NCI-H1436 (cell line): Measurements from ENCODE around the gene TMEM186.
"Not testable (repeated sequence)": the region's sequence is repeated elsewhere in the genome, so short reads cannot be mapped to it uniquely, and the experiment has no call there.

Experiments used
- DNase-seq: peaks from one replicate; lab custom pipeline; 2025; lab: John Stamatoyannopoulos, UW

Gene TMEM186, protein sequence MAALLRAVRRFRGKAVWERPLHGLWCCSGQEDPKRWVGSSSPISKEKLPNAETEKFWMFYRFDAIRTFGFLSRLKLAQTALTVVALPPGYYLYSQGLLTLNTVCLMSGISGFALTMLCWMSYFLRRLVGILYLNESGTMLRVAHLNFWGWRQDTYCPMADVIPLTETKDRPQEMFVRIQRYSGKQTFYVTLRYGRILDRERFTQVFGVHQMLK

DNA sequence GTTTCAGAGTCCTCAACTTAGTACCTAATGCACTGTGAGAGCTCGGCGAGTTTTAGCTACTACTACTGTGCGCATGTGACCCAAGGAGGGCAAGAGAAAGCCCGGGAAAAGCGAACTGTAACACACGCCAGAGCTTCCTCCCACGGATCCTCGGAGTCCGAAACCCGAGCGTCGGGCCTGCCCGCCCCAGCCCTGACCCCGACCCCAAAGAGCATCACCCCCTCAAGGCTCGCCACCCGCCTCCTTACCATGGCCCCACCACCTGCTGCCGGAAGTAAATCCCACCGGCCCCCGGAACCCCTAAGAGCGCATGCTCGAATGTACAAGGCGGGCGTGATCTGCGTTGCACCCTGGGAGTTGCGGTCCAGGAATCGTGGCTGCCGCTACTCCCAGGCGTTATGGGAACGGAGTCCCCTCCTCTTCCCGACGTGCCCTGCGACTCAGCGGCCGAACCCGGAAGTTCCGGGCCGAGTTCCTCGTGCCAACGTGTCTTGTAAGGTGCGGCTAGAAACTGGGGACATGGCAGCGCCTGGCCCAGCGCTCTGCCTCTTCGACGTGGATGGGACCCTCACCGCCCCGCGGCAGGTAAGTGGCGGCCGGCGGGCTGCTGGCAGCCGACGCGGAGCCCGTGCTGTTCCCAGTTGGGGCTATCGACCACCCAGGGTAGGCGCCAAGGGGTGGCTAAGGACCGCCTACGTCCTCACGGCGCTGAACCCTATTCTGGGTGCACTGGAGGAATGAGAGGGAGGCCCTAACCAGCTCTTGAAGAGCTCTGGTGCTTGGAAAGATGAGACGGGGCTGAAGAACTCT, at the start of gene TMEM186, which contains the start of gene PMM2:
TMEM186 (minus strand) TSS at position 276 of the 810 bp plus-strand sequence; CDS start at position 251, 25 bp downstream.
PMM2 (plus strand) TSS at position 476 of the 810 bp plus-strand sequence; CDS start at position 520, 44 bp downstream.
- DNase-seq = peak; percentile 96

DNA sequence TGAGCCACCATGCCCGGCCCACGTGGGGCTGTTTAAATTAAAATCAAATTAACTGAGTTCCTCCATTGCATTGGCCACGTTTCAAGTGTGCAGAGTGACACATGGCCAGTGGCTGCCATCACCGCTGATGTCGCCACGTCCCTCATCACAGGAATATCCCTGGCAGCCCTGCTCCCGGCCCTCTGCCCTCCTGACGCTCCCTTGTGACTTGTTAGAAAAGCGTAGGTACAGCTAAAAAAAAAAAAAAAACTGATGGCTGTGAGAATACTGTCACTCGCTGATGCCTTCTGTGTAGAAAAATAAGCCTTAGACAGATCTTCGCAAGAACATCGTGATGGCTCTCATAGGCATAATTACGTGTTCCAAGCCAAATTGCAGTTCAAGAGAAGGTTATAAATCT, 49.7 kb upstream of the TMEM186 start:
- DNase-seq = no peak

DNA sequence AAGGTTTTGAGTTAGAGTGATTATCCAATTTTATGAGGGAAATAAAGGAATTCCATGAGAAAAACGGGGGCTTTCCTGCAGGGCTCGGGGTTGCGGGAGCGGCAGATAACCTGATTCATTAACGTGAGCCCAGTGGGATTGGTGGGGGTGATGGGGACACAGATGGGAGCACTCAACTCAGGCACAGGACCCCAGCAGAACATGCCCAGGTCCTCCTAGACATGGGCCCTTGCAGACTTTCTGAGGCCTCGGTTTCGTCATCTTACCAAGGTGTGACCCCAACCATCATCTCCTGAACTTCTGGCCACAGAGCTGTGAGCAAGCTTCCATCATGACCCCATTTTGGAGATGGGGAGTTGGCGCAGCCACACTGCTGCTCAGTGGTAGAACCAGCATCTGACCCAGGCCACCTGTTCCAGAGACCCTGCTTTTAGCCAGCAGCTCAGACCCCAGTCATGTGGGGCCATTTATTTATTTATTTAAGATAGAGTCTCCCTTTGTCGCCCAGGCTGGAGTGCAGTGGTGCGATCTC, 49.0 kb upstream of the TMEM186 start:
- DNase-seq = no peak

DNA sequence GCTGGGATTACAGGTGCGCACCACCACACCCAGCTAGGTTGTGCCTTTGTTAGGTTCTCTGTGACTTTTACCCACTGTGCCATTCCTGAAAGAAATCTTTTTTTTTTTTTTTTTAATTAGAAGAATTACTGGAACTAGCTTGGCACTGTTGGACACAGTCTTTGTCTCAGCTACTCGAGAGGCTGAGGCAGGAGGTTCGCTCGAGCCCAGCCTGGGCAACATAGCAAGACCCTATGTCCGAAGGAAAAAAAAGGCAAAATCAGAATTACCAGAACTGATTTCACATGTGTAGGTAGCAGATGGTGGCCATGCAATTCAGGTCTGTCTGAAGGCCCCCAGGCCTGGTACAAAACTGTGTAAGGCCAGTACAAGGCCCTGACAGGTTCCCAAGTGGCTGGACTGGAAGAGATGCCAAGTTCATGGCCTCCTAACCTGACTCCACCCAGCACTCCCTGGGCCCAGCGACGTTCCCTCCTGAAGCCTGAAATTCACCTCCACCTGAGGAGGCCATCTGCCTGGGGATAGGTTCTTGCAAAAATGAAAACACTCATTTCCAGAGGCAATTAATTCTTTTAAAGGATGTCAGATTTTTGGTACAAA, 48.4 kb upstream of the TMEM186 start:
- no peak for DNase-seq

DNA sequence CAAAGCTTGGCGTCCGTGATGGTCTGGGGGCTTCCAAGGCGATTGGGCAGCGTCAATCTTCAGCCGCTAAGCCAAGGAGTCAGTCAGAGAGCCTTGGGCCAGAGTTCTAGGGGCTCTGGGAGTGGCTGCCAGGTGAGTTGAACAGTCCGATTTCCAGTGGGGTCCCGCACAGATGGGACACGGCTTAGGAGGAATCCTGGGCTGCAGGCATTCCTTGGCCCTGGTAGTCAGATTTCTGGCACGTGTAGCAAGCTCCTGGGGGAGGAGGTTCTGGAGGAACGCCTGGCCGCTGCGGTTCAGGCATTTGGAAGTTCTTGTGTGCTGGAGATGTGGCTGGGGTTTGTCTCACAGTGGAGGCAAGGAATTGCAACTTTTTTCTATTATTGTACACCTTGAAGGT, 45.9 kb upstream of the TMEM186 start:
- not testable (repeated sequence) for DNase-seq

DNA sequence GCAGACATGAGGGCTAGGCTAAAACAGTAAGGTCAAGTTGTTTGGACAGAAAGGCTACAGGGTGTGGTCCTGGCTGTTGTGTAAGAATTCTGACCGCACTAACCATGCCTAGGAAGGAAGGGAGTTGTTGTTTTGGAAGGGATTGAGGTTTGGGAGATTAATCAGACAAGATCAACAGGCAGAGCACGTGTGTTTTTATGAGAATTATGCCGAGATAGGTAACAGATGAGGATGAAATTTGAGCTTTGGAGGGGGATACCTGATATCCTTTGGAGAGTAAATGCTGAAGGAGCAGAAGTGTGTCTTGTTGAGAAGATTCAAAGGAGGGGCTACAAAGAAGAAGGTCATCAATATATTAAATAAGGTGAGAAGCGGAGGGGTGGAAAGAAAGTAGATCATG, 44.6 kb upstream of the TMEM186 start:
- not testable (repeated sequence) for DNase-seq

DNA sequence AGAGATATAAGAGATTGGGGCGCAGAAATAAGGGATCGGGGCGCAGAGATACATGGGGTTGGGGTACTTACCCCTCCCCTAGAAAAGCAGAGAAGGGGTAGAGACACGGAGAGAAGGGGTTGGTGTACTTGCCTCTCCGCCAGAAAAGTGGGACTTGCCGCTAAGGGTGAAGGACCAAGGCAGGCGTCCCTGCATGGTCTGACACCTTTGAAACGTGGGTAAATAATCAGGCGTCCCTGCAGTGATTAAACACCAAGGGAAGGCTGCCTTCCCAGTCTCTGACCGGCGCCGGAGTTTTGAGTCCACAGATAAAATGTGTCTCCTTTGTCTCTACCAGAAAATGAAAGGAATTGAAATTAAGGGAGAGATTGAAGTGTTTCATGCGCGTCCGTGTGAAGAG, 40.2 kb upstream of the TMEM186 start:
- DNase-seq = not testable (repeated sequence)

DNA sequence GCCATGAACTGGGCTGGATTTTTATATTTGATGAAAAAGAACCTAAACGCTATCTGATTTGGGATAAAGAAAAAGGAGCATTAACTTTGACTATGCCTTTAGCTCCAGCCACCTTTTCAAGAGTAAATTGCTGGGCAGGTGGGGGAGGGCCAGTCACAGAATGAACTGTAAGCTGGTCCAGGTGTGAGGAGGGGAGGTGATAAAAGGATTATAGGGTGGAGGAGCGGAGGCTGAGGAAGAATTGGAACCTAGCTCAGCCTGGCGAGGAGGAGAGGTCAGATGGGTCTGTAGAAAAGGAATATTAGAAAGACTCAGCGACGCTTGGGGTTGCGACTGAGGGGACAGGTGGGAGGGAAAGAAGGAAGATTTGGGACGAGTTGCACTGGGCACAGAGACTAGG, 39.4 kb upstream of the TMEM186 start:
- not testable (repeated sequence) for DNase-seq

DNA sequence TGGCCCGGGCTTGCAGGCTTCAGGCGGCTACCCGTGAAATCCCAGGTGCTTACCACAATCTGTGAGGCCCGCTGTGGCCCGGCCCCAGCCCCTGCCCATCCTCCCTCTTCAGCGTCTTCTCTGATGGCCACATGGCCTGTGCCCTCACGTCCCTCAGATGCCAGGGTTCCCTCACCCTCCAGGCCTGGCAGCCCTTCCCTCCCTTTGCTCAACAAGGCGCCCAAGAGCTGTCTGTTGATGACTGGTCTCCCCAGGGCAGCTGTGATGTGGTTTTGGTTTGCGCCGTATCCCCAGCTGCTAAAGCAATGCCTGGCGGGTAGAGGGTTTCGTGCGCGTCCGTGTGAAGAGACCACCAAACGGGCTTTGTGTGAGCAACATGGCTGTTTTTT, 35.3 kb upstream of the TMEM186 start:
- DNase-seq = no peak

DNA sequence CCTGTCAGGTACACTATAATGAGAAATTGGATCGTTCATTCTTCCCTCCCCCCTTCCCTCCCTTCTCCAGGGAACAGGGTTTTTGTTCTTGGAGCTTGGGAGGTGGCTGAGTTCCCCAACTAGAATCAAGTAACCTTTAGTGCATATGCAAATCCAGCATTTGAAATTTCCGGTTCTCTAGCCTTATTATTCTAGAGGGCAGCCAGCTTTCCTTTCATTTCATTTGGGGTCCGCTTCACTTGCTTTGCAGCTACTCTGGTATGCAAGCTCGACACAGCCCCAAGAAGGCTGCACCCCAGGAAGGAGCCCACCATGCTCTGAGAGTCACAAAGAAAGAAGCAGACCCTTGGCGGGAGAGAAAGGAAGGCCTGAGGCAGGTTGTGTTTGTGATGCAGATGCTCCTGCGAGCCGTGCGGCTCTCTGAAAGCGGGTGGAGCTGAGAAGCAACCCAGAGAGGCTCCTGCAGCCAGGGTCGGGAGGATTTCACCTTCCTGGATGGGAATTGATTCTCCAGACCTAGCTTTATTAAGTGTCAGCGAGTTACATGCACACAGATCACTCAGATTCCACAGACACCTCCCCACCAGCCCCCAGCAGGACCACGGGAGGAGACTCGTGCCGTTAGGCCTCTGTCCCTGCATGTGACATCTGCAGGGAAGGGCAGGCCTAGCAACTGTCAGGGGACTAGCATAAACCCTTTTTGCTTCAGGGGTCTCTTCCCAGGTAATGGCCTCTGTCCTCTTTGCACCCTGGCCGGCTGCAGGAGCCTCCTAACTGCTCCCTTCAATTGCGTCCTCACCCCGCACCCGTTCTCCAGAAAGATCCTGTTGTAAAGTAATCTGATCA, 34.7 kb upstream of the TMEM186 start:
- DNase-seq = no peak

DNA sequence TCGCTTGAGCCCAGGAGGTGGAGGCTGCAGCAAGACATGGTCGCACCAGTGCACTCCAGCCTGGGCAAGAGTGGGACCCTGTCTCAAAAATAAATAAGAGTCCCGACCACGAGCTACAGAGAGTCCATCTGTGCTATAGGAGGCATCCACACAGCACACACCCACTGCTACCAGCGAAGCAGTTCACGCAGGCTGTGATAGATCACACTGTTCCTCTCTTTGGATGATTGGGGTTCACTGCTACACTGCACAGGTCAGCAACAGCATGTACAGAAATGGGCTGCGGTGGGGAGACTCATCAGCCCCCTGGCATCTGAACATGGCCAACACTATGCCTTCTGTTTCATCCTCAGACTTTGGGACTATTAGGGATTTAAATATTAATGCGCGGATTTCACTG, 34.0 kb upstream of the TMEM186 start:
- no peak for DNase-seq

DNA sequence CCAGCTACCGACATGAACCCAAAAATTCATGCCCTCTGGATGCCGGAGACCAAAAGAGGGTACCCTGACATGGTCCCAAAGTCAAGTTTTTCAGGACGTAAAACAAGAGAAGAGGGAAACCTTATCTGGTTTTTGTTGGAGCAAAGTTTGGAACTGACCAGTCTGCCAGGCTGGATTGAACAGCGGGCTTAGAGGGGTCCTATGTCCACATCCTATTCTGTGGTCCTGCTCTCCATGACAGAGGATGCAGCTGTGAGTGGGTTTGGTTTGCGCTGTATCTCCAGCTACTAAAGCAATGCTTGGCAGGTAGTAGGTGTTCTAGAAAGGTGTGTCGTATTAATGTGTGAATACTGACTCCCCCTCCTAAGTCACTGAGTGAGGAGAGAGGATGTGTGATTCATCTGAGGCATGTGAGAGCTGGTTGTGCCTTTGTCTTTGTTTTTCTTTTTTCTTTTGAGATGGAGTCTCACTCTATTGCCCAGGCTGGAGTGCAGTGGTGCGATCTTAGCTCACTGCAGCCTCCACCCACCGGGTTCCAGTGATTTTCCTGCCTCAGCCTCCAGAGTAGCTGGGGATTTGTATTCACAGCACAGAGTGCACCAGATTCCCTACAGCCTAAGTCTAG, 31.2 kb upstream of the TMEM186 start:
- no peak for DNase-seq

DNA sequence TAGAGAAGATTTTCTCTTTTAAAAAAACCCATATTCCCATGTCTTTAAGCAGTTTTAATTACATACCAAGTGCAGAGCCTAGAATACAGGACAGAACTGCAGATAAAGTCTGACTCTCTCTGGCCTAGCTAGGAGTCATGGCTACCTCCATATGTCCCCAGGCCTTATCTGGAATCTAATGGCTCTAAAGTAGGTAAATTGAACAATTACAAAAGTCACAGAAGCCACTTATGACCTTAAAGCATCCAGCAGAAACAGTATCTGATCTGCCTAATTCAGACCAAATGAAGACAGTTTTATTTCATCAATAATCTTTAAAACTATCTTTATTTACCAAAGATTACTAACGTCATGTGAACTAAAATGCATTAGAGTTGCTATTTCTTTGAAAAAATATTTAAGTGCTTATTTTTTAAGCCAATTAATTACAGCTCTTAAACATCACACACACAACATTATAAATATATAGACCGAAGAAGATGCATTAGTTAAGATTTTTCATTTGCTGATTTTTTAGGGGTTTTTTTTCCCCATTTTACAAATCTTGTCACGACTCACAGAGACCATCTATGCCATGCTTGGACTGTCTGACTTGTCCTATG, 28.9 kb upstream of the TMEM186 start:
- no peak for DNase-seq

DNA sequence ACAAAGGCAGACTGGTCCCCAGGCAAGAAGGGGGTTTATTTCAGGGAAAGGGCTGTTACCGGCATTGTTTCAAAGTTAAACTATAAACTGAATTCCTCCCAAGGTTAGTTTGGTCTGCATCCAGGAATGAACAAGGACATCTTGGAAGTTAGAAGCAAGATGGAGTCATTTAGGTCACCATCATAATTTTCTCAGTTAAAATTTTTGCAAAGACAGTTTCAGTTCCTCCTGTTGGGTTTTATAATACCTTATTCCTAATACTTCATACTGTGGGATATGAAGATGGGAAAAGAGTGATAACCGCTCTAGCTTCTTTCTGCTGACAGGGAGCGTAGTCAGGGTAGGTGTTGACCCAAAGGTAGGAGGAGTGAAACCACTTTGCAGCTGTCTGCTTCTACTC, 25.0 kb upstream of the TMEM186 start:
- DNase-seq = no peak

DNA sequence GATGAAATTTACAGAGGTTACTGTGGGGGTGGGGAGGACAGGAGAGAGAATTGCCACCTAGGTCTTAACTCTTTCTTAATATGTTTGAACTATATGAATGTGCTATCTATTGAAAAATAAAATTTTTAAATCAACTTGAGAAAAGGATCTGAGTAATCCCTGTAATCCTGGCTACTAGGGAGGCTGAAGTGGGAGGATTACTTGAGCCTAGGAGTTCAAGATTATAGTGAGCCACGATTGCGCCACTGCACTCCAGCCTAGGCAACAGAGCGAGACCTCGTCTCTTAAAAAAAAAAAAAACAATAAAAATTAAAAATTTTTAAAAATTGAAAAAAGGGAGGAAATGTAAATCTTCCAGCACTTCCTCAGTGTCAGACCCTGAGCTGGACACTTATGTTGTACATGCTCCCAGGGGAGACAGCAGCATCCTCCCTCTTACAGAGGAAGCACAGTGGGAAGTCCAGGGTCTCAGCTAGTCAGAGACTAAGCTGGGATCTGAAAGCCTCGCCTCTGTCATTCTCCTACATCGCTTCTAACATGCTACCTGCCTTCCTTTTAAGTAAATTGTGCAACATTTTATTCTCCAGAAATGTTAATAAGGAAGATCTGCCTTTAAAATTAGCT, 22.1 kb upstream of the TMEM186 start:
- no peak for DNase-seq

DNA sequence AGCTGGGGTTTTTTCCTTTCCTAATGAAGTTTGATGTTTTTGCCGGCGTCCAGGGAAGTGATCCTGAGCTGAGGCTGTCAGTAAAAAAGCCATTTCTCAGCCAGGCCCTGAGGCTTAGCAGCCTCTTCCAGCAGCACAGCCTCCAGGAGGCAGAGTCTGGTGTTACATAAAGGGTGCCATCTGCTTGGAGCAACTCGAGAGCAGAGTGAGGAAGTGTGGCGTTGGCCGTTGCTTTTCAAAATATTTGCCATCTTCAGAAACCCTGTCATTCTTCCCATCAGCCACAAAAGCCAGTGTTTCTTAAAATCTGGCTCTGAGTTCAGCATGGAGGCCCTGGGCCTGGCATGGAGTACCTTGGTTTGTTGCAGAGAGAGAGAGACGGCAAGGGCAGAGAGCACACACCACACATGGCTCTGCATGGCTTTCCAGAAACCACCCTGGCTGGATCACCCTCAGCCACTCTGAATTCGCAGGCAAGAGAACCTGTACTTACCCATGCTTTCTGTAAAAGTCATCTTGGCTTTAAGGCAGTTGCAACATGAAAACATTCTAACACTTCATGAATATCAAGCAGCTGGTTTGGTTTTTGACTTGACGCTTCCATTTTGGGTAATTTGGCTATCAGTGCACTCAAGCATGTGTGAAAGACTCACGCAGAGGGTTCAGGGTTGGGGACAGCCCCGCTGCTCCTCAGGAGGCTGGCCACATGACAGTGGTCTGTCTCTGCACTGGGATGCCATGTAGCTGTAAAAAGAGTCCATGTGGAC, 21.2 kb upstream of the TMEM186 start:
- no peak for DNase-seq

DNA sequence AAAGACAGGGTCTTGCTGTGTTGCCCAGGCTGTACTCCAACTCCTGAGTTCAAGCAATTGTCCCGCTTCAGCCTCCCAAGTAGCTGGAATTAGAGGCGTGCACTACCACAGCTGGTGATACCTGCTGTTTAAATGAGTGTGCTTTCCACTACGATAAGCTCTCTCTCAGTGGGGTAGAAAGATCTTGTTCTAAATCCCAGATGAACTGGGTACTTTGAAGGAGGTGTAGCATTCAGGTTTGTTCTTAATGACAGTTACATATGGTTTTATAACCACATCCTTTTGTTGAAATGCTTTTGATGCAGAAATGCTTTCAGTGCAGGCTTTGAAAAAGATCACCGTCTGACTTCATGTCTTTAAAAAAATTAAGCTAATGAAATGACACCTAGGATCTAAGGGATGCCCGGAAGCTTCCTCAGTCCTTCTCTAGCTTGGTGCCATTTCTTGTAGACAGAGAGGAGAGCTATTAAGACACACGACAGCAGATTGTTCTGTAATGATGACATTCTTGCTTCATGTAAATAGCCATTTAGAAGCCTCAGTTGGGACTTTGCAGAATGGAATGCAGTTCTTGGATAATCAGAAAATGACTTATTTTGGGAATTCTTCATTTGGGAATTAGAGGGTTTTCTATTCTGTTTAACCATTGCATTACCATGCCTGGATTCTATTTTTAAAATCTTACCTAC, 19.7 kb upstream of the TMEM186 start:
- DNase-seq = no peak

DNA sequence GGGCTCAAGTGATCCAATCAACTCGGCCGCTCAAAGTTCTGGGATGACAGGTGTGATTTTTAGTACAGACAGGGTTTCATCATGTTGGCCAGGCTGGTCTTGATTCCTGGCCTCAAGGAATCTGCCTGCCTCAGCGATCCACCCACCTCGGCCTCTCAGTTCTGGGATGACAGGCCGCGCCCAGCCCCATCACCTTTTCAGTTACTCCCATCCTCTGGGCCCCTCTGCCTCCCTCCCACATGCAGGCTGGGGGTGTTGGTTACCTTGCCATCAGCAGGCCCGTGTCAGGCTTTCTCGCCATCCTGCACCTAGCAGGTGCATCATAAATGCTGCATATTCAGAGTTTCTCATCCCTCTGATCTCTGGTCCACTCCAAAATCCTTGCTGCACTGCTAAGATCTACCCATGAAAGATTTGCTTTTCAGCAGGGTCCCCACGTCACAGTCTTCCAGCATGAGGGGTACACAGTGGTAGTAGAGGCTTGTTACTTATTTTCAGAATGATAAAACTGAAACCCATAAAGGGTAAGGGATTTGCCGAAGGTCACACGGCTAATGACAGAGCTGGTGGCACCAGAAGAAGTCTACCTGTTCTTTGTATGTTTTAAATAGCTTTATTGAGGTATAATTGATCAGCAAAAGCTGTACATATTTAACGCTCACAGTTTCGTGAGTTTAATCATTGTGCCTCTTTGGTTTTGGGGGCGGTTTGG, 16.8 kb upstream of the TMEM186 start:
- no peak for DNase-seq
